ENCODE results near the gene MAN1C1.

GRCh38 chr1:25621876-25622275, 5.3 kb downstream of the MAN1C1 start:
- no peak for TF ChIP-seq POLR2A (IDR thresholded peaks at IDR 0.05; ENCODE audit: low read depth, low read length)
- TF ChIP-seq SPI1 (IDR thresholded peaks at IDR 0.05; ENCODE audit: low read depth, low read length) = no peak
- no peak for TF ChIP-seq POLR2AphosphoS5 (IDR thresholded peaks at IDR 0.05; ENCODE audit: low read depth, low read length)
- TF ChIP-seq PAX5 (IDR thresholded peaks at IDR 0.05; ENCODE audit: insufficient read depth, low read length, severe bottlenecking) = no peak
- no peak for TF ChIP-seq TAF1 (IDR thresholded peaks at IDR 0.05; ENCODE audit: low read depth, low read length)
- TF ChIP-seq POU2F2 (IDR thresholded peaks at IDR 0.05; ENCODE audit: low read depth, low read length) = no peak

Measured in GM12891 (cell line).